GM19238 (cell line): ENCODE results near the gene UGT1A5.
"Not testable (repeated sequence)": the region's sequence is repeated elsewhere in the genome, so short reads cannot be mapped to it uniquely, and the experiment has no call there.

ENCODE experiments used
- DNase-seq: peaks from one replicate; pipeline ENCODE4 v3.0.0; 2011; ENCODE audit warnings: low spot score; ENCODE audit not compliant: insufficient read length

UGT1A5 gene

GRCh38 chr2:233693963-233694362 is 18.7 kb upstream of the UGT1A5 start:
- DNase-seq, result no peak

GRCh38 chr2:233698740-233699139 is 14.0 kb upstream of the UGT1A5 start:
- no peak for DNase-seq

- DNase-seq, result no peak
These were observed 13.2 kb upstream of the UGT1A5 start for GRCh38 chr2:233699424-233700027.

GRCh38 chr2:233700028-233700635 is 12.6 kb upstream of the UGT1A5 start:
- DNase-seq, result no peak

GRCh38 chr2:233700842-233701241 is 11.9 kb upstream of the UGT1A5 start:
- DNase-seq, result not testable (repeated sequence)

GRCh38 chr2:233702238-233702637 is 10.5 kb upstream of the UGT1A5 start:
- no peak for DNase-seq

- DNase-seq, result no peak
These were observed 6.7 kb upstream of the UGT1A5 start for GRCh38 chr2:233705911-233706506.

- no peak for DNase-seq
These were observed 6.0 kb upstream of the UGT1A5 start for GRCh38 chr2:233706720-233707119.

- no peak for DNase-seq
These were observed 4.6 kb upstream of the UGT1A5 start for GRCh38 chr2:233707940-233708644.

- no peak for DNase-seq
These were observed 3.8 kb upstream of the UGT1A5 start for GRCh38 chr2:233708942-233709341.

GRCh38 chr2:233711312-233712008 is 1.2 kb upstream of the UGT1A5 start:
- DNase-seq, result peak; percentile 36

- DNase-seq, result no peak
These were observed 532 bp downstream of the UGT1A5 start for GRCh38 chr2:233713262-233713615.

- no peak for DNase-seq
These were observed 1.4 kb downstream of the UGT1A5 start for GRCh38 chr2:233714121-233714520.

GRCh38 chr2:233718552-233718951 is 5.8 kb downstream of the UGT1A5 start, which contains the start of gene UGT1A4:
Gene UGT1A4 (plus strand): TSS chr2:233718736. CDS start chr2:233718821, 85 bp downstream.
- DNase-seq, result no peak

GRCh38 chr2:233728723-233729301 is 16.1 kb downstream of the UGT1A5 start, which contains the start of gene UGT1A3:
Gene UGT1A3 (plus strand): TSS chr2:233729042. CDS start chr2:233729127, 85 bp downstream.
- no peak for DNase-seq

GRCh38 chr2:233736868-233737653 is 24.4 kb downstream of the UGT1A5 start:
- not testable (repeated sequence) for DNase-seq

GRCh38 chr2:233740870-233741269 is 28.2 kb downstream of the UGT1A5 start:
- DNase-seq, result no peak

- DNase-seq, result no peak
These were observed 31.0 kb downstream of the UGT1A5 start for GRCh38 chr2:233743464-233744259.

- DNase-seq, result no peak
These were observed 32.5 kb downstream of the UGT1A5 start for GRCh38 chr2:233745073-233745755.
